Activated CD8-positive, alpha-beta T cell treated with anti-CD3 and anti-CD28 coated beads, Interleukin-2, amount 10 ng/mL, durations not matched to agents 7 days and 5 days (primary cell): Measurements from ENCODE around the gene BSCL2. TPM values are rescaled to one million over a fixed set of nuclear protein-coding genes. Genes with fewer than 3 reads are reported as not detected.
"Not testable (repeated sequence)": the region's sequence is repeated elsewhere in the genome, so short reads cannot be mapped to it uniquely, and the experiment has no call there.

Source experiments
- ATAC-seq: fragments of 150-1000 bp; cut with Tn5 transposase; one replicate; pipeline ENCODE4 v1.10.0; 2021; ENCODE audit warnings: moderate library complexity
- CTCF ChIA-PET: fragments of 350-600 bp; sonication (Branson Sonifier 250); formaldehyde crosslinking; loops from one replicate; lab custom pipeline; 2021; ENCODE audit warnings: antibody characterized with exemption; lab: Charles Lee
- POLR2A ChIA-PET: fragments of 350-600 bp; sonication (Branson Sonifier 250); formaldehyde crosslinking; loops from one replicate; lab custom pipeline; 2021; ENCODE audit warnings: antibody characterized with exemption; lab: Charles Lee
- DNase-seq: peaks from one replicate; pipeline ENCODE4 v3.0.0-alpha.2; 2020
- H3K27ac Mint-ChIP-seq: one replicate; pipeline ENCODE4 v1.8.0; 2021; ENCODE audit warnings: mild to moderate bottlenecking, mixed read lengths
- H3K27me3 Mint-ChIP-seq: one replicate; pipeline ENCODE4 v1.8.0; 2021; ENCODE audit warnings: low read depth, mixed read lengths
- H3K36me3 Mint-ChIP-seq: one replicate; pipeline ENCODE4 v1.8.0; 2021; ENCODE audit warnings: low read depth, mixed read lengths
- H3K4me1 Mint-ChIP-seq: one replicate; pipeline ENCODE4 v1.8.0; 2021; ENCODE audit warnings: low read depth, mixed read lengths
- H3K4me3 Mint-ChIP-seq: one replicate; pipeline ENCODE4 v1.8.0; 2021; ENCODE audit warnings: mild to moderate bottlenecking, mixed read lengths
- H3K9me3 Mint-ChIP-seq: one replicate; pipeline ENCODE4 v1.8.0; 2022; ENCODE audit warnings: mixed read lengths; ENCODE audit not compliant: insufficient read depth
- total RNA-seq, 2 experiments: library from RNA; stranded (reverse); gene quantifications; one replicate each; pipeline ENCODE4 v1.2.3, GENCODE V29; 2021

BSCL2 gene
- total RNA-seq, 2 experiments from 2014 or later, result 30.3 to 39.9 TPM

- Mint-ChIP-seq H3K4me3 (peak overlapping the region; percentile 94), H3K4me1 (peaks cover 26% of the 10 kb centered on the region), H3K36me3 (peaks cover 46% of the 10 kb centered on the region)
- H3K27me3 Mint-ChIP-seq, H3K27ac Mint-ChIP-seq, H3K9me3 Mint-ChIP-seq, DNase-seq, ATAC-seq: not testable (repeated sequence)
- ChIA-PET CTCF (interaction anchor here (1.9 to 3.3 kb wide), 4 partner anchors 24 to 56 kb away, joined by 9 to 14 read pairs (median 10); partner anchors contain the start of genes TAF6L and ZBTB3), POLR2A (interaction anchor here (0.9 to 4.9 kb wide), 5 partner anchors 23 to 125 kb away, joined by 3 to 58 read pairs (median 15); partner anchors contain the start of genes TMEM179B, WDR74 and ZBTB3)
Observed at GRCh38 chr11:62730076-62730475, 22.9 kb upstream of the BSCL2 start.

- peak; percentile 91 for DNase-seq
- ChIA-PET CTCF (interaction anchor here (0.7 to 3.3 kb wide), 12 partner anchors 13 to 153 kb away, joined by 3 to 14 read pairs (median 6); partner anchors contain the start of genes NXF1, POLR2G, SLC3A2 and TAF6L), POLR2A (interaction anchor here (1.0 to 7.7 kb wide), 11 partner anchors 18 to 153 kb away, joined by 3 to 123 read pairs (median 20); partner anchors contain the start of genes BSCL2, C11orf98, CSKMT and GANAB)
- peaks cover 58% of the 10 kb centered on the region for H3K36me3 Mint-ChIP-seq
- peak within 1 kb of the TSS; percentile 94 for H3K4me3 Mint-ChIP-seq
- H3K9me3 Mint-ChIP-seq, result no peaks in the 10 kb centered on the region
- peak; percentile 34 for ATAC-seq
- H3K27me3 Mint-ChIP-seq, result no peaks in the 10 kb centered on the region
- H3K4me1 Mint-ChIP-seq, result peaks cover 42% of the 10 kb centered on the region
- H3K27ac Mint-ChIP-seq, result peak within 1 kb of the TSS; percentile 96
Observed at GRCh38 chr11:62728171-62728988, 21.2 kb upstream of the BSCL2 start, which contains the start of gene TTC9C. Gene TTC9C, plus strand, starts transcription at chr11:62728486. Its CDS starts 363 bp downstream, at chr11:62728849.

DNA sequence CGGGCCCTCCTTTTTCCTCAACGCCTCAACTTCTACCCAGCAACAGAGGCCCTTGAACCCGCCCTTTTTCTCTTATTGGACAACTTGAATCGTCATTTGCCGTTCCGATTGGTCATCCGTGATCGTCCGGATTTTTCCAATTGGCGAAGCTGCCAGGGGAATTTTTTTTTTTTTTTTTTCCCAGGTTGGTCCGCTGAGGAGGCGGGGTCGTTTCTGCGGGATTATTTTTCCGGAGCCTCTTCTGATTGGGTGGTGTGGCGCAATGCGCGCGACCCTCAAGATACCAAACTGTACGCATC lies 20.6 kb upstream of the BSCL2 start:
- H3K27ac Mint-ChIP-seq, result peak overlapping the region; percentile 96
- no peaks in the 10 kb centered on the region for H3K9me3 Mint-ChIP-seq
- peak; percentile 92 for DNase-seq
- peak overlapping the region; percentile 94 for H3K4me3 Mint-ChIP-seq
- ATAC-seq, result peak; percentile 63
- POLR2A ChIA-PET, result interaction anchor here (0.6 to 7.7 kb wide), 23 partner anchors 9 to 154 kb away, joined by 3 to 123 read pairs (median 8); partner anchors contain the start of genes BSCL2, C11orf98, CSKMT and GANAB
- CTCF ChIA-PET, result interaction anchor here (0.6 to 2.3 kb wide), 19 partner anchors 13 to 153 kb away, joined by 3 to 12 read pairs (median 4); partner anchors contain the start of genes C11orf98, CSKMT, MTA2 and NXF1
- H3K4me1 Mint-ChIP-seq, result peaks cover 41% of the 10 kb centered on the region
- peaks cover 58% of the 10 kb centered on the region for H3K36me3 Mint-ChIP-seq
- H3K27me3 Mint-ChIP-seq, result no peaks in the 10 kb centered on the region

GRCh38 chr11:62727165-62727871 lies 20.1 kb upstream of the BSCL2 start, which contains the start of gene HNRNPUL2:
Gene HNRNPUL2, minus strand, starts transcription at chr11:62727457. Its CDS starts 301 bp downstream, at chr11:62727156.
- Mint-ChIP-seq H3K27me3 (no peaks in the 10 kb centered on the region), H3K27ac (peak within 1 kb of the TSS; percentile 96), H3K36me3 (peaks cover 61% of the 10 kb centered on the region), H3K9me3 (no peaks in the 10 kb centered on the region), H3K4me3 (peak within 1 kb of the TSS; percentile 94), H3K4me1 (peaks cover 46% of the 10 kb centered on the region)
- CTCF ChIA-PET, result interaction anchor here (0.6 to 2.3 kb wide), 24 partner anchors 10 to 154 kb away, joined by 3 to 12 read pairs (median 4); partner anchors contain the start of genes BSCL2, C11orf98, CSKMT and GNG3
- DNase-seq (peak; percentile 99), ATAC-seq (peak; percentile 87)
- POLR2A ChIA-PET, result interaction anchor here (0.6 to 7.7 kb wide), 23 partner anchors 8 to 154 kb away, joined by 3 to 123 read pairs (median 6); partner anchors contain the start of genes BSCL2, C11orf98, CSKMT and GANAB

GRCh38 chr11:62726915-62727164 lies 19.6 kb upstream of the BSCL2 start:
- Mint-ChIP-seq H3K27ac (peak overlapping the region; percentile 96), H3K27me3 (no peaks in the 10 kb centered on the region), H3K4me1 (peaks cover 50% of the 10 kb centered on the region), H3K4me3 (peak overlapping the region; percentile 94), H3K9me3 (no peaks in the 10 kb centered on the region), H3K36me3 (peaks cover 66% of the 10 kb centered on the region)
- DNase-seq (no peak), ATAC-seq (no peak)
- CTCF ChIA-PET, result interaction anchor here (0.6 to 2.3 kb wide), 18 partner anchors 10 to 154 kb away, joined by 3 to 12 read pairs (median 4); partner anchors contain the start of genes BSCL2, C11orf98, CSKMT and GNG3
- POLR2A ChIA-PET, result interaction anchor here (0.8 to 7.7 kb wide), 19 partner anchors 8 to 155 kb away, joined by 3 to 123 read pairs (median 11); partner anchors contain the start of genes BSCL2, C11orf98, CSKMT and GNG3

- peaks cover 52% of the 10 kb centered on the region for H3K4me1 Mint-ChIP-seq
- H3K9me3 Mint-ChIP-seq, result no peaks in the 10 kb centered on the region
- DNase-seq (peak; percentile 39), ATAC-seq (no peak)
- peak overlapping the region; percentile 96 for H3K27ac Mint-ChIP-seq
- ChIA-PET CTCF (interaction anchor here (0.6 to 4.1 kb wide), 13 partner anchors 9 to 155 kb away, joined by 3 to 12 read pairs (median 5); partner anchors contain the start of genes SLC3A2, TAF6L, TMEM179B and ZBTB3), POLR2A (interaction anchor here (0.7 to 7.7 kb wide), 17 partner anchors 16 to 155 kb away, joined by 3 to 123 read pairs (median 11); partner anchors contain the start of genes BSCL2, C11orf98, CSKMT and GNG3)
- no peaks in the 10 kb centered on the region for H3K27me3 Mint-ChIP-seq
- peaks cover 69% of the 10 kb centered on the region for H3K36me3 Mint-ChIP-seq
- peak overlapping the region; percentile 94 for H3K4me3 Mint-ChIP-seq
Observed at GRCh38 chr11:62726156-62726914, 19.1 kb upstream of the BSCL2 start.

DNA sequence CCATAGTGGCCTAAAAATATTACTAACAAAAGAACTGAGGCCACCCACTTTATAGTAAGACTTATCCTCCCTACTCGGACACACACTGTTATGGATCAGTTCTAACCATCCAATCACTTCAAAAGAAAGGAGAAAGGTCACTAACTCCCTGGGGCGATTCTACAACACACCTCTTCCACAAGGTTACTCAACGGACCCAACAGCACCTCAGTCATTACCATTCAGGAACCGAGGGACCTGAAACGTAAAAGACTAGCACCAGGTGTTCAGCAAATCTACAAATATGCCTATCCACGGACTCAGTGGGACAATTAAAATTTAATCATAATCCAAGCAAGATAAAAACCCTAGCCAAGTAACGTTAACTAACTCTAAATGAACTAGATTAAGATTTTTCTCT lies 18.4 kb upstream of the BSCL2 start:
- CTCF ChIA-PET, result interaction anchor here (0.8 to 4.1 kb wide), 7 partner anchors 8 to 62 kb away, joined by 3 to 12 read pairs (median 4); partner anchors contain the start of genes TMEM179B and ZBTB3
- Mint-ChIP-seq H3K27ac (peak overlapping the region; percentile 96), H3K36me3 (peaks cover 71% of the 10 kb centered on the region), H3K27me3 (no peaks in the 10 kb centered on the region), H3K4me1 (peaks cover 53% of the 10 kb centered on the region), H3K4me3 (peak overlapping the region; percentile 94), H3K9me3 (no peaks in the 10 kb centered on the region)
- DNase-seq, result no peak
- POLR2A ChIA-PET, result interaction anchor here (1.2 to 7.7 kb wide), 9 partner anchors 15 to 156 kb away, joined by 4 to 123 read pairs (median 23); partner anchors contain the start of genes BSCL2, GNG3, LBHD1 and POLR2G
- no peak for ATAC-seq

GRCh38 chr11:62724171-62724570 lies 16.9 kb upstream of the BSCL2 start:
- ChIA-PET CTCF (interaction anchor here (1.0 to 4.1 kb wide), 5 partner anchors 8 to 133 kb away, joined by 3 to 12 read pairs (median 4); partner anchors contain the start of gene TUT1), POLR2A (interaction anchor here (1.0 to 7.7 kb wide), 5 partner anchors 13 to 131 kb away, joined by 5 to 123 read pairs (median 8); partner anchors contain the start of genes BSCL2, C11orf98, CSKMT and GNG3)
- Mint-ChIP-seq H3K9me3 (no peaks in the 10 kb centered on the region), H3K4me3 (peak overlapping the region; percentile 94), H3K27ac (peak overlapping the region; percentile 17), H3K36me3 (peaks cover 81% of the 10 kb centered on the region), H3K27me3 (no peaks in the 10 kb centered on the region), H3K4me1 (peaks cover 54% of the 10 kb centered on the region)
- ATAC-seq (no peak), DNase-seq (no peak)

DNA sequence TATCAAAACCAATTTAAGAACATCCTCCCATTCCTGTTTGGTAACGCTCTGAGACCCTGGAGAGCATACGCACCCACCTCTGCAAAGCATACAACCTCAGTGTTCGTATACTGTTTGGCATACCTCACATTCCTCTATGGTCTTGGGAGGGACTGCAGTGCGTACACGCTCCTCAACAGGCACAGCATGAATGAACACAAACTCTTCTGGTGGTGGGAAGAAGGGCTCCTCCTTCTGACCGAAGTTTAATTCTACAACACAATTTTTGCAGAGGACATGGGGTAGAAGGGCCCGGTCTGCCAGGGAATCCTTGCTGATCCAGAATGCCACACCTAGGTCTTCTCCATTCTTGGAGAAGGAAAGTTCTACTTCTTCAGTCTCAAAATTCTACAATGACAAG lies 14.8 kb upstream of the BSCL2 start:
- ChIA-PET POLR2A (interaction anchor here (3.1 to 7.7 kb wide), 2 partner anchors 11 to 57 kb away, joined by 10 to 123 read pairs; partner anchors contain the start of genes BSCL2, C11orf98, CSKMT and GNG3), CTCF (no interaction called here)
- Mint-ChIP-seq H3K9me3 (no peaks in the 10 kb centered on the region), H3K4me1 (peaks cover 65% of the 10 kb centered on the region), H3K27ac (no peak overlapping the region), H3K36me3 (peaks cover 91% of the 10 kb centered on the region), H3K4me3 (no peak overlapping the region), H3K27me3 (no peaks in the 10 kb centered on the region)
- DNase-seq (no peak), ATAC-seq (no peak)
